Fibroblast of lung (primary cell): ENCODE measurements around the gene EIF3F.

Source experiments
- EZH2 ChIP-seq: IDR thresholded peaks from 2 replicates; pipeline ENCODE4 v1.5.1; 2012; ENCODE audit warnings: low read length, control low read depth, mild to moderate bottlenecking; ENCODE audit errors: missing control alignments
- TF ChIP-seq, protein P1 (sequence below), 2 donors: IDR thresholded peaks in 1 of 2; conservative IDR thresholded peaks in 1 of 2; 1 replicate in 1 of 2; 2 replicates in 1 of 2; pipeline ENCODE4 v1.5.1; 2011 to 2012; ENCODE audit warnings: low read length in 2 of 2, control low read depth in 1 of 2, inconsistent platforms in 1 of 2, low read depth in 1 of 2, mild to moderate bottlenecking in 1 of 2

DNA sequence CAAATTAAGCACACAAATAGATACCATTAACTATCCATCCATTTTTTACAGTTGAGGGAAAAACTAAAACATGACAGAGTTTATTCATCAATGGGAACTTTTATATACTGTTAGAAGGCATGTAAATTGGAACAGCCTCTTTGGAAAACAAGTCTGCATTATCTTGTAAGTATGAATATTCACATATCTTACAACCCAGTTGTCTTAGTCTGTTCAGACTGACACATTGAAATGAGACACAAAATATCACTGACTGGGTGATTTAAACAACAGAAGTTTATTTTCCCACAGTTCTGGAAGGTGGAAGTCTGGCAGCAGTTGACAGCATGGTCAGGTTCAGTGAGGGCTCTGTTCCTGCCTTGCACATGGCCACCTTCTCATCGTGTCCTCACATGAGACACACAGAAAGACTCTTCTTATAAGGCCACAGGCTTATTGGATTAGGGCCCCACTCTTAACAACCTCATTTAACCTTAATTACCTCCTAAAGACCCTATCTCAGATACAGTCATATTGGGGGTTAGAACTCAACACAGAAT, 5.4 kb upstream of the EIF3F start:
- TF ChIP-seq, protein P1, sequence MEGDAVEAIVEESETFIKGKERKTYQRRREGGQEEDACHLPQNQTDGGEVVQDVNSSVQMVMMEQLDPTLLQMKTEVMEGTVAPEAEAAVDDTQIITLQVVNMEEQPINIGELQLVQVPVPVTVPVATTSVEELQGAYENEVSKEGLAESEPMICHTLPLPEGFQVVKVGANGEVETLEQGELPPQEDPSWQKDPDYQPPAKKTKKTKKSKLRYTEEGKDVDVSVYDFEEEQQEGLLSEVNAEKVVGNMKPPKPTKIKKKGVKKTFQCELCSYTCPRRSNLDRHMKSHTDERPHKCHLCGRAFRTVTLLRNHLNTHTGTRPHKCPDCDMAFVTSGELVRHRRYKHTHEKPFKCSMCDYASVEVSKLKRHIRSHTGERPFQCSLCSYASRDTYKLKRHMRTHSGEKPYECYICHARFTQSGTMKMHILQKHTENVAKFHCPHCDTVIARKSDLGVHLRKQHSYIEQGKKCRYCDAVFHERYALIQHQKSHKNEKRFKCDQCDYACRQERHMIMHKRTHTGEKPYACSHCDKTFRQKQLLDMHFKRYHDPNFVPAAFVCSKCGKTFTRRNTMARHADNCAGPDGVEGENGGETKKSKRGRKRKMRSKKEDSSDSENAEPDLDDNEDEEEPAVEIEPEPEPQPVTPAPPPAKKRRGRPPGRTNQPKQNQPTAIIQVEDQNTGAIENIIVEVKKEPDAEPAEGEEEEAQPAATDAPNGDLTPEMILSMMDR (conservative IDR thresholded peaks at IDR 0.05 in 1 of 2, IDR thresholded peaks at IDR 0.05 in 1 of 2; ENCODE audit: low read depth in 1 of 2, low read length in 2 of 2), result no peak
- no peak for TF ChIP-seq EZH2
